Measurements from ENCODE around the gene BRPF1.
"Not testable (repeated sequence)": the region's sequence is repeated elsewhere in the genome, so short reads cannot be mapped to it uniquely, and the experiment has no call there.

Gene BRPF1

GRCh38 chr3:9768141-9768775 is 36.7 kb downstream of the BRPF1 start:
- DNase-seq (ENCODE audit: low spot score), result no peak

DNA sequence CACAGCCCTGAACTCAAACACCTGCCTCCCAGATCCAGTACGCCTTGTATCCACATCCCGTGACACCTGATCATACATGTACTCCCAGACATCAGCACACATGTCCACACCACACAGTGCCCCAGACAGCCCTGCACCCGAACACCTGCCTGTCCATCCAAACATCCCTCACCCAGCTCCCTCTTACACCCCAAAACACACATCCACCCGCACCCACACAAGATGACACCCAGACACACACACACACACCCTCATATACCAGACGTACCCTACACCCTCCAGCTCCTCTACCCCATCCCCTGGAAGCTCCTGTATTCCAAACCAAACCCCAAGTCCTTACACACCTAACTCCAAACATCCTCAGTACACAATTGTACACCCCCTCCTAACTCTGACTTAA is 37.5 kb downstream of the BRPF1 start:
- no peak for DNase-seq (ENCODE audit: low spot score)

DNA sequence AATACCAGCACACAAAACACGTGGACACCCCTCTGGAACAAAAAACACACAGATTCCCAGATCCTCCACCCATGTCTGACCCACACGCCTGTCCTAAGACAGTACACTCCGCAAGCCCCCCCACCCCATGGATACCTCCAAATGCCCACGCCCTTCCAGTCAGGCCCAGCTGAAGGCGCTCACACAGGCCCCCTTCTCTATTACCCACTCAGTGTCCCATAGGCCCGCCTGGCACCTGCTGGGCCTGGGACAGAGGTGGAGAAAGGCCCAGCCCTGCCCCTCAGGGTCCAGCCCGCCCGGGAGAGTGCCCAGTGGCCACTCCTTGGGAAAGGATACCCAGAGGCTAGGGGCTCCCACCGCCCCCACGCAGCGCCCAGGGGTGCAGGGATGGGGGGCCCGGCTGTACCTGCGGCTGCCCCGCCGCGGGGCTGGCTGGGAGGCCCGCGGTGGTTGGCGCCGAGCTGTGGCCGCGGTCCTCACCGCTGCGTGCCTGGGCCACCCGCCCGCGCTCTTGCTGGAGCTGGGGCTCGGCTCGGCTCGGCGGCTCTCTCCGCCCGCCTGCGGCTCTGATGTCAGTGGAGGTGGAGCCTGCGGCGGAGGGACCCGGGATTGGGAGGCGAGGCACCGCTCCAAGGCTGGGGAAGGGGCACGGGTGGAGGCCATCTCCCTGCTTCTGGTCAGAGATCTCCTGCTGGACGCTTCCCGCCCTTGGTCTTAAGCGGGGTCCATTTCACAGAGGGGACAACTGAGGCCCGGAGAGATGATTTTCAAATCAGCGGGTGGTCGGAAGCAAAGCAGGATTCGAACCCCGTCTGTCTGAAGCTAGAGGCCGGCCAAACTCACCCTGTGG is 38.1 kb downstream of the BRPF1 start, which contains the start of gene CAMK1:
Gene CAMK1 (minus strand): TSS at position 522 of the 850 bp plus-strand sequence. CDS start 2,198 bp downstream, outside the sequence.
- peak; percentile 88 for DNase-seq (ENCODE audit: low spot score)

- peak; percentile 80 for DNase-seq (ENCODE audit: low spot score)
Measured at GRCh38 chr3:9770276-9770812, 38.8 kb downstream of the BRPF1 start.

GRCh38 chr3:9771007-9771406 is 39.5 kb downstream of the BRPF1 start:
- not testable (repeated sequence) for DNase-seq (ENCODE audit: low spot score)

DNA sequence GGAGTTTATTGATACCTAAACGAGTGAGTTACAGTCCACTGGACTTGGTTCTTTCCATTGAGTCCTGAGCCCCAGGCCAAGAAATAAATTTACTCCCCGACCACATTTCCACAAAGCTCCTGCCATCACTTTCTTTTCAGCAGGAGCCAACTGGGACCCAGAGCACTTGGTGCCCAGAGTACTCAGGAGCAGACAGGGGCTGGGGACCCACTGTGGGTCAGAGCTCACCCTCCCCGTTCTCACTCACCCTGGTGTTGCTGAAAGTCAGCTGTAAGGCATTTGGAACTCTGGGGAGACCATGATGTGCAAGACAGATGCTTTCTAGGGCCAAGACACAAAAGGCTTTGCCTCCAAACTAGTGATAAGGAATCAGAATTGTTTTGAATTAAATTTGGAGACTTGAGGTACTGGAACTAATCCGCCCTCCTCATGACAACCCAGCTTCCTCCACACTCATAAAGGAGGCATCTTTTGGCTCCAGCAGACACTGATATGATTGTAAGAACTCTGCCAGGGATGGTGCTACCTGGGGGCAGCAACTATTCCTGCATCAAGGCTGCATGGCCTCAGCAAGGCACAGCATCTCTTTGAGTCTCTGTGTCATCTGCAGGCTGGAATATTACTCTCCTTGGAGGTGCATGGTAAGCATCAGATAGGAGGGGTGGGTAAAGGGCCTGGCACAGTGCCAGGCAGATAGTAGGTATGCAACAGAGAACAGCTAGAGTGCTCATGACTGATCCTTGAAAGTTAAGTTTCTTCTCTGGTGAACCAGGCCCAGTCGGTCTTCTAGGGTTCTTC is 45.6 kb downstream of the BRPF1 start:
- no peak for DNase-seq (ENCODE audit: low spot score)

DNA sequence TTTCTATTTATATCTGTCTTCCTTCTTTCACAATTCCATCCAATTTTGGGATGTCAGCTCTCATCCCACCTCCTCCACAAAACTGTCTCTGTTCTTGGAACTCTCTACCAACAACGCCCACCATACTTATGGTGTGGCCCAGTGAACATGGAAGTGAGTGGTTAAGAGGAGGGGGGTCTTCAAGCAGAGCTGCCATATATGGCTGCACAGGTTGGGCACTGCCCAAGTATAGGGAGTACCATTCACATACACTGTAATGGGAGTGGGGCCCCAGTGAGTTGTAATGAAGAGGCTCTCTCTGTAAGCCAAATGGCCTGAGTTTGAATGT is 46.1 kb downstream of the BRPF1 start:
- DNase-seq (ENCODE audit: low spot score), result no peak

DNA sequence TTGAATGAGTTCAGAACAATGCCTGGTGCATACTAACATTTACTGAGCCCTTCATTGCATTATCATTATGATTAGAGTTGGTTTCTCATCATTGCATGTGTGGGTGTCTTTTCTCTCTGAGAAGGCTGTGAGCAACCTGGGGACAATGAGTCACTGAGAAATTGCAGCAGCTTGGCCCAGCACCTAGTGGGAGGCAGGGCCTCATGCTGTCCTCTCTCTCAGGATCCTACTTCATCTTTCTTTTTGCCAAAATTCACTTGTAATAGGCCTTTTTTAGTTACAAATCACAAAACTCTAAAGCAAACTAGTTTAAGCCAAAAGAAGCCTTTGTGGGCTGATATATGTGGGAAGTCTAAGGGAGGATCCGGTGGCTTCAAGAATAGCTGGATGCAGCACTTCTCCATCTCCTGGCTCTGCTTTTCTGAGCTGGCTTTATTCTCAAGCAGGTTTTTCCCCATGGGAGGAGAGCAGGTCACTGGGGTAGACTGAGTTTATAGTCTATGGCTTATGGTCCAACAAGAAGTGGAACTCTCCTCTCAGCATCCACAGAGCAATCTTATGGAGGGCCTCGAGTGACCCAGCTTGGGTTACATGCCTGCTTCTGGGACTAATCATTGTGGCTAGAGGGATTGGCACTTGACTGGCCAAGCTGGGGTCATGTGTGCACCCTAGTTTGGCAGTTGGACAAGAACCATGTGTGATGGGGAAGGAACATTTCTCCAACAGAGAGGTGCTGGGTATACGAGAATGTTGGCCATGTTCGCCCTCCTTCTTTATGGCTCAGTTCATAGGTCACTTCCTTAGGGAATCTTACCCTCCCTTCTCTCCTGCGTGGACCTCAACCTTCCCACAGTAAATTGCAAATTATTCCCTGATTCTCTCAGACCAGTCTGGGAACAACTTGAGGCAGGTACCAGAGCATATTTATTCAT is 46.9 kb downstream of the BRPF1 start:
- no peak for DNase-seq (ENCODE audit: low spot score)

DNA sequence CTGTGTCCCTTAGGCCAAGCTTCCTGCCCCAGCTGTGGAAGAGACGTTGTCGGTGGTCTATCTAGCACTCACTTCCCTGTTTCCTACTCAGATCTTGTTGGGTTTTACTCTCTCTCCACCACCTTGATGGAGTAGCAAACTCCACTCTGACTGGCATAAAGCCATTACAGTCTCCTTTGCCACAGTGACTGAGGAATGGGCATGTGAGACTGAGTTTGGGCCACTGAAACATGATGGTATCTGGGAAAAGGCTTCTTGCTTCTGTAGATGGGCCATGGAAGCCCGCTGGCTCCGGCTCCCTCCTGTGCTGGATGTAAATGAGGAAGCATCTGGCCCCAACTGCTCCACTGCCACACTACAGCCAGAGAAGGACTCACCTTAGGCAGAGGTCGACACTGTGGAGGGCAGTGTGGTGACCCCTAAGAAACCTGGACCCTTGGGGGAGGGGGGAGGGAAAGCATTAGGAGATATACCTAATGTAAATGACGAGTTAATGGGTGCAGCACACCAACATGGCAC is 47.6 kb downstream of the BRPF1 start:
- DNase-seq (ENCODE audit: low spot score), result no peak

GRCh38 chr3:9779721-9780457 is 48.4 kb downstream of the BRPF1 start:
- DNase-seq (ENCODE audit: low spot score), result no peak

DNA sequence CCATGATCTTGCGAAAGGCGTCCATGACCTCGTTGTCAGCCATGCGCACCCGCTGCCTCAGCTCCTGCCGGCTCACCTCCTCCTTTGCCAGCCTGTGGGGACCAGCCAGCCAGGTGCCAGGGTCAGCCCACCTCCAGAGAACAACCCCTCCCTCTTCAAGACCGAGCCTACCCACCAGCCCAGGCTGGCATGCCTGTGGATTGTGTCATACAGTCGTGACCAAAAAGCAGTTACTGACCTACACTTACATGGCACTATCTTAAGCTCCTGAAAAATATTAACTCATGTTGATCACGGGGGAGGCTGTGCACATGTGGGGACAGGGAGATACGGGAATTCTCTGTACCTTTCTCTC is 48.9 kb downstream of the BRPF1 start:
- DNase-seq (ENCODE audit: low spot score), result no peak

DNA sequence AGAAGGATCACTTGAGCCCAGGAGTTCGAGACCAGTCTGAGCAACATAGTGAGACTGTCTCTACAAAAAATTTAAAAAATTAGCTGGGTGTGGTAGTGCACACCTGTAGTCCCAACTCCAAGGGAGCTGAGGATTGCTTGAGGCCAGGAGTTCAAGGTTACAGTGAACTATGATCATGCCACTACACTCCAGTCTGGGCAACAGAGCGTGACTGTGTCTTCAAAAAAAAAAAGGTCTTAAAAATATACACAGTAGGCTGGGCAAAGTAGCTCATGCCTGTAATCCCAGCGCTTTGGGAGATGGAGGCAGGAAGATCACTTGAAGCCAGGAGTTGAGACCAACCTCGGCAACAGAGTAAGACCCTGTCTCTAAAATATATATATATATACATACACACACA is 49.4 kb downstream of the BRPF1 start:
- no peak for DNase-seq (ENCODE audit: low spot score)

GRCh38 chr3:9781551-9781950 is 50.0 kb downstream of the BRPF1 start:
- DNase-seq (ENCODE audit: low spot score), result no peak

DNA sequence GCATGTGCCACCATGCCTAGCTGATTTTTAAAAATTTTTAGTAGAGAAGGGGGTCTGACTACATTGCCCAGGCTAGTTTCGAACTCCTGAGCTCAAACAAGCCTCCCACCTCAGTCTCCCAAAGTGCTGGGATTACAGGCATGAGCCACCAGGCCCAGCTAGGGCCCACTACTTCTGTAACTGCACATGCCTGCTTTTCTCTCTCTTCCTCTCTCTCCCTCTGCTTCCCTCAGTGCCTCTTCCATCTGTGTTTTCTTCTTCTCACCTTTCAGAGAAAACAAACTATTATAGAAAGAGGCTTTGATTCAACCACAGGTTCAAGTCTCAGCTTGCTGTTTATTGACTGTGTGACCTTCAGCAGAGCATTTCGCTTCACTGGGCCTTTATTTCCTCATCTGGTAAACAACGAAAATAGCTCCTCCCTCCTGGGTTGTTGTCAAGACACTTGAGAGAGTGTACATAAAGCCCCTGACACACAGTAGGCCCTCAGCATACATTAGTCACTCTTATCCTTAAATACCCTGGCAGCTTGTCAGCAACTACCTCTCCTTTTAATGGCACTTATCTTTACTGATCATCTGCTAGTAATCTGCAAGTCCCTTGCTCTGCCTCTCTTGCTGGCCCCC is 50.6 kb downstream of the BRPF1 start:
- no peak for DNase-seq (ENCODE audit: low spot score)

GRCh38 chr3:9782770-9783169 is 51.2 kb downstream of the BRPF1 start:
- no peak for DNase-seq (ENCODE audit: low spot score)

DNA sequence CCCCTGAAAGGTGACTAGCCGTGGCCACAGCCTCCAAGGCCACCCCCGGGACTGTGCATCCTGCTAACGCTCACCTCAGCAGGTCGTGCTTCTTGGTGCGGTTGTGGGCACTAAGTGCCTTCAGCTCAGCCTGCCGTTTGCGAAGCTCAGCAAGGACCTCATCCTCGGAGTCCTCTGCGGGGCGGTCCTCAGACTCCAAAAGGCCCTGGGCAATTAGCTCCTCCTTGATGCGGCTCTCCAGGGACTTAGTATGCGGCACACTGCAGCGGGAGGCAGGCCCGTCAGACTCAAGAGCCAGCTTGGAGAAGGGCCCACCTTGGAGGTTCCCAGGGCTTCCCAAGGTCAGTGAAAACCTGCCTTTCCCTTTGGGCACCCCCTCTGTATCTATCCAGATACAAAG is 52.4 kb downstream of the BRPF1 start:
- no peak for DNase-seq (ENCODE audit: low spot score)

- DNase-seq (ENCODE audit: low spot score), result no peak
Measured at GRCh38 chr3:9784965-9785364, 53.4 kb downstream of the BRPF1 start.

- no peak for DNase-seq (ENCODE audit: low spot score)
Measured at GRCh38 chr3:9785602-9786001, 54.1 kb downstream of the BRPF1 start.

DNA sequence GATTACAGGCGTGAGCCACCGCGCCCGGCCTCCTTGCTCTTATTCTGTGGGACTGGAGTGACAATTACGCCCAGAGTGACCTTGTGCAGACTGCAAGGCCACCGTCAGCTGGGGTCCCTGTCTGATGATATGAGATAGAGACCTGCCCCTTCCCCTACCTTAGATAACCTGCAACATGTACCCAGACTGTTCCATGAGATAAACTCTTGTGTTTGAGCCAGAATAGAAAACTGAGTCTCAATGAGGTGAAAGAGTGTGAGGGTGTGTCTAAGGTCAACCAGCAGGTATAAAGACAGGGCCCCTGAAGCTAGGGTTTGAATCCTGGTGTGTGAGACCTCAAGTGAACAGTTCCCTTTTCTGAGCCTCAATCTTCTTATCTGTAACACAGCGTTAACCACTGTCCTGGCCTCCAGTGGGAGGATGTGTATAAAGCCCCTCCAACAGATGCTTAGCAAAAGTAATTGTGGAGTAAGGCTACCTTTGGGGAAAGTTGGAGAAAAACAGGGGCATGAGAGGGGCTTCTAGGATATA is 54.7 kb downstream of the BRPF1 start:
- no peak for DNase-seq (ENCODE audit: low spot score)

Measured in left forelimb (tissue), 1 donor.